GM18858 (cell line): ENCODE results near the gene TMEM170A.
A peak's percentile ranks its signal among the peaks of the same experiment; 100 is the strongest.
"Not testable (repeated sequence)": the region's sequence is repeated elsewhere in the genome, so short reads cannot be mapped to it uniquely, and the experiment has no call there.

Experiments
- ATAC-seq: cut with Tn5 transposase; IDR thresholded peaks from one replicate; pipeline ENCODE4 v1.9.1; 2021; ENCODE audit not compliant: unreplicated experiment

Gene TMEM170A

DNA sequence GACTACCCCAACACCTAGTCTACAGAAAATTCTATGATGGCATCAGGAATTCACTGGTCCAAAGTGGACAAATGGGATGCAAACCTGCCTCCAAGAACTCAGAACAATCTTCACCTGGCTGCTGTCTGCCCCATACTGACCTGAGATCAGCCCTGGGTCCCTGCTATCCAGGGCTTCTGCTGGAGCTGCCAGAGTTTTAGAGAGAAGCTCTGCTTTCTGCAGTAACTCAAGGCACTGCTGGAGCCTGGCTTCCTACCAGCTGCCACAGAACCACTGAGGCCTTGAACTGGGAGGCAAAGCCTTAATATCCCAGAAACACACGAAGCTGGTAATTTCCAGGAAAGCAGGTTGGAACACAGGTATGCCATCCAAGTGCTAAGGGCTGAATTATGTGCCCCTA is 7.5 kb downstream of the TMEM170A start:
- ATAC-seq = no peak

DNA sequence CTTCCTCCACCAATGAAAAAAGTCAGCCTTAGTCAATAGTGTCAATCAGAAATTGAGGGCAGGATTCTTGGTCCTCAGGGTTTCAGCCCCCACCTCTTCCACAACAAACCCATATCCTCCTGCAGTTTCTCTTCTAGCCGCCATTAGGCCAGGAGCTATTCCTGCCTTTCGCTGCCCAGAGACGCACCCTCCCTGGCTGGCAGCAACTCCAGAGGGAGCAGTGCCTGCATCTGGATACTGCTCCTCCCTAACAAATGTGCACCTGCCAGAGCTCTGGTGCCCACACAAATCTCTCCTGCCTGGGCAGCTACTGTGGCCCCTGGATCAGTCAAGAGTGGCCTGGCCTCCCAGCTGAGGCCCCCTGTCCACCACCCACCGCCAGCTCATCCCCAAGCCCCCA is 8.0 kb downstream of the TMEM170A start:
- ATAC-seq = not testable (repeated sequence)

DNA sequence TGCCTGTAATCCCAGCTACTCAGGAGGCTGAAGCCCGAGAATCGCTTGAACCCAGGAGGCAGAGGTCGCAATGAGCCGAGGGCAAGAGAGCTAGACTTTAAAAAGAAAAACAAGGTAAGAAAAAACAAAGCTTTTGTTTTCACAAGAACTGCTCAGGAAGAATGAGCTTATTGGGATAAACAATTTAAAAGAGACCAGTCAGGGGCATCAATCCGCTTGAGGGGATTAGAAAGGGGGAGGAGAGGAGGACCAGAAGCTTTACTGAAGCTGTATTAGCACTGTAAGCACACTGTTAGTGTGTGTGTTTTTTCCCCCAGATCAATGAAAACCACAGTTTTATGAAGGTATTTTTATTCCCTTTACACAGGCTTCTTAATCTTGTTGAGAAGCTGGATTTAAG is 8.8 kb downstream of the TMEM170A start:
- ATAC-seq = no peak

DNA sequence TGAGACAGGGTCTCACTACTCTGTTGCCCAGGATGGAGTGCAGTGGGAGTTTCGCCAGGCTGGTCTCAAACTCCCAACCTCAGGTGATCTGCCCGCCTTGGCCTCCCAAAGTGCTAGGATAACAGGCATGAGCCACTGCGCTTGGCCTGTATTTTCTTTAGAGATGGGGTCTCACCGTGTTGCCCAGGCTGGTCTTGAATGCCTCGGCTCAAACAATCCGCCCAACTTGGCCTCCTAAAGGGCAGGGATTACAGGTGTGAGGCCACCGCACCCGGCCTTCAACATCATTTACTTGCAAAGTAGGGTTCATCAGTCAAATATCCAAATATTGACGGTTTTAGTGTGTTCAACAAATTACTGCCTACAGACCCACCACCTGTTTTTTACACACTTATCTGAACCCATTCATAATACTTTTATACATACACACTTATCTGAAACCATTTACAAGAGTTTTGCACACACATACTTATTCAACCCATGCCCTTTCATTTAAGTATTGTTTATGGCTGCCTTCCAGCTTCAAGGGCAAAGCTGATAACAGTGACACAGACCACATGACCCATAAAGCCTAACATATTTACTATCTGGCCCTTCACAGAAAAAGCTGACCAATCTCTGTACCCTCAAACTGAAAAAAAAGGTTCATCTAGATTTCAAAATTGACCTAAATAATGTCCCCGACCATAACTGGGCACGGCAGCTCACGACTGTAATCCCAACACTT is 11.9 kb downstream of the TMEM170A start:
- ATAC-seq = no peak

DNA sequence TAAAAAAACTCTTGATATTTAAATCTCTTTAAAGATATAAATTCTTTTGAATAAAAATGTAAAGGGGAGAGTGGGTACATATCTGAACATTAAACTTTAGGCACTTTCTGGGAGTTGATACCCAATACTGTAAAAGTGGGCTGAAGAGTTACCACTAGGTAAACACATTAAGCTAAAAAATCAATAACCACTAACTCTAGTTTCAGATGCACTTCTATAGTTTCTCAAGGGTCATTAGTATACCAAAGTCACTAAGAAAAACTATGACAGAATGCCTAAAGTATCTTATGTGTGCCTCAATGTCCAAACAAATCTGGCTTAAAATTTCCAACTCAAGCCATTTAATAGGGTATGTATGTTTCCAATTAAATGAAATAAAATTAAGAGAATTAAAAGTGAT is 18.1 kb downstream of the TMEM170A start:
- no peak for ATAC-seq

DNA sequence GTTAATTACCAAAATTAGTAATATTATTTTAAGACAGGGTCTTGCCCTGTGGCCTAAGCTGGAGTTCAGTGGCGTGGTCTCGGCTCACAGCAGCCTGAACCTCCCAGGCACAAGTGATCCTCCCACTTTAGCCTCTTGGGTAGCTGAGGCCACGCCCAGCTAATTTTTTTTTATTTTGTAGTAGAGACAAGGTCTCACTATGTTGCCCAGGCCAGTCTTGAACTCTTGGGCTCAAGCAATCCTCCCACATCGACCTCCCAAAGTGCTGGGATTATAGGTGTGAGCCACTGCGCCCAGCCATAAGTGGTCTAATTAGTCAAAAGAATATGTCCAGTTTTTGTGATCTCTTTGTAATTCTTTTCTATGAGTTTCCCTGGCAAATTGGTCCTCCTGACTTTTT is 19.2 kb downstream of the TMEM170A start:
- ATAC-seq = no peak

DNA sequence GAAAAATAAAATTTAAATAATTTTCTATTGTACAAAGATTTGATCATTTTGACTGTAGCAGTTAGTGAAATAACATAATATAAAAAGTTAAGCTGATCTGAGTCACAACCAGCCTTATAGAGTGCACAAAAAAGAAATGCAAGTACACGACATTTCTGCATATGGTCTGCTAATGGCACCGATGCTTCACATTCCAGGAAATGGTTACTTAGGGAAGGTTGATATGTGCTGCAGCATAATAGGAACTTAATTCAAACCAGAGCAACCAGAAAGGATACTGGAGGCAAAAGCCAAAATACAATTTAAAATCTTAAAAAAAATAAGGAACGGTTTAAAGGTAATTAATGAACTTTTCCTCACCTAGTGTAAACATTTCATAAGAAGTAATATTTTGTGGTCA is 21.2 kb downstream of the TMEM170A start:
- ATAC-seq = no peak

DNA sequence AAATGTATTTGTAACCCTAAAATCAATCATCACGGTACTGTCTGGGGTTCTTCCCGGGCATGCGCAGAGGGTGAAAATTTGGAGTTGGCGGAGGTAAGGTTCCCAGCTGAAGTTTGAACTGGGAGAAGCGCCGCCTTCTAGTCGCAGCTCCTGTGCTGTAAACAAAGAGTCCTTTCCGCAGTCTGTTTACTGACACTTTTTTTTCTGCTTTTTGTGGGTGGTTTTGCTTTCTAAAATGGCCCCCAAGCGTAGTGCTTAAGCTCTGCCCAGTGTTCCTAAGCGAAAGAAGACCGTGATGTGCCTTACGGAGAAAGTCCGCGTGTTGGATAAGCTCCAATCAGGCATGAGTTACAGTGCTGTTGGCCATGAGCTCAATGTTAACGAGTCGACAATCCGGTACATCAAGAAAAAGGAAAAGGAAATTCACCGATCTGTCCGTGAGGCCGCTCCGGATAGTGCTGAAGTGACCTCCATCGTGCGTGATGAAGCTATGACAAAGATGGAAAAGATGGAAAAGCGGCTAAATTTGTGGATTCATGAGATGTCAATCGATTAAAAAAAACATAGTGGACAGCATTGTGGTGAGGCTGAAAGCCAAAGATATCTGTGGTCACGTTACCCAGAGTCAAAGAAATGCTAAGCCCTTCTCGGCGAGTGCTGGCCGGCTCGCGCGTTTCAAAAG is 30.6 kb downstream of the TMEM170A start:
- ATAC-seq = peak; percentile 50

DNA sequence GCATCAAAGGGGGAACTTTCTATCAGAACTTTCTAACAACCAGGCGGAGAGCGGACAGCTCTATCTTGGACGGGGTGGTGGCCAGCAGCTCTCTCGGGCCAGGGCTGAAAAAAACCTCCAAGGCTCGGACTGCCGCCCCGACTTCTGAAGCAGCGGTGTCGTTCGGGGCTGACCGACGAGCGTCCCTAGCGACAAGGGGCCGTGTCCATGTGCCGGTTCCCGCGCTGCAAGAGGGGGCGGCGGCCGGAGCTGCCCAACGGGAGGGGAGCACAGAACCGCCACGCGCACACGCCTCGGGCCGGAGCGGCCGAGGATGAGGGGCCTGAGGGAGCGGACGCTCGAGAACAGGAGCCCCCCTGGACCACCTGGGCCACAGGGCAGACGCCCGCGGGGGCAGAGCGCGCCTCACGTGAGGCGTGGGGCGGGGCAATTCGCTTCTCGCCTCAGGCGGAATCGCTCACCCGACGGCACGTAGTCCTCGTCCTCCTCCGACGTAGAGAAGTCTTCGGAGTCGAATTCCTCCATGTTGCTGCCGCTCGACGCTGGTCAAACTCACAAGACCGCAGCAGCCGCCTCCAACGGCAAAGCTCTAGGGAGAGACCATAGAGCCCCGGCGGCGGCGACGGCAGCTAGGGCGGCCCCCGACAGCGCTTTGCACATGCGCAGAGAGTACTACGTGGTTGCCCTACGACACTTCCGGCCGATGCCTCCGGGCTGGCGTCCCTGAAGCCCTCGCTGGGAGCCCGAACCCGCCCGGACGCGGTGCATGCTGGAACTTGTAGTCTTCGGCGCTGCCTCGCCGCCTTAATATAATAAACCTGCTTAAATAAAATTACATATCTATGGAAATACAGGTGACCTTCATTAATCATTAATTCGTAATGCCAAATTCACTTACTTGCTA is 31.4 kb downstream of the TMEM170A start, which contains the start of gene CFDP1:
TSS of gene CFDP1 (minus strand) at position 676 of the 904 bp plus-strand sequence. CDS start at position 525, 151 bp downstream.
- peak; percentile 84 for ATAC-seq

DNA sequence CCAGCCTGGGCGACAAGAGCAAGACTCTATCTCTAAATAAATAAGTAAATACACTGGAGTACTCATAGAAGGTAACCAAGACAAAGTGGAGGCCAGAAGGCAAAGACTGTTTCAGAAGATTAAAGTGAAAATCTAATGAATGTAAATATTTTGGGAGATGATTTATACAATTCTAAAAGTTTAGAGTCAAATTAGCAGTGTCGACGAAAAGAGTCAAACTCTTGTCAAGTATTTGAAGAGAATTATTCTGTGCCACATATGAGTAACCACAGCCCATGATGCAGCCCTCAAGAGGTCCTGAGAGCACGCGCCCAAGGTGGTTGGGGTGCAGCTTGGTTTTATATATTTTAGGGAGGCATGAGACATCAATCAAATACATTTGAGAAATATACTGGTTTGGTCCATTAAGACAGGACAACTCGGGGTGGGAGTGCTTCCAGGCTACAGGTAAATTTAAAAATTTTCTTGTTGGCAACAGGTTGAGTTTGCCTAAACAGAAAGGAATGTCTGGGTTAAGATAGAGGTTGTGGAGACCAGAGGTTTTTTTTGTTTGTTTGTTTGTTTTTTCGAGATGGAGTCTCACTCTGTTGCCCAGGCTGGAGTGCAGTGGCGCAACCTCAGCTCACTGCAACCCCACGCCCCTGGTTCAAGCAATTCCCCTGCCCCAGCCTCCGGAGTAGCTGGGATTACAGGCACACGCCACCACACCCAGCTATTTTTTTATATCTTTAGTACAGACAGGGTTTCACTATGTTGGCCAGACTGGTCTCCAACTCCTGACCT is 34.7 kb downstream of the TMEM170A start:
- no peak for ATAC-seq

DNA sequence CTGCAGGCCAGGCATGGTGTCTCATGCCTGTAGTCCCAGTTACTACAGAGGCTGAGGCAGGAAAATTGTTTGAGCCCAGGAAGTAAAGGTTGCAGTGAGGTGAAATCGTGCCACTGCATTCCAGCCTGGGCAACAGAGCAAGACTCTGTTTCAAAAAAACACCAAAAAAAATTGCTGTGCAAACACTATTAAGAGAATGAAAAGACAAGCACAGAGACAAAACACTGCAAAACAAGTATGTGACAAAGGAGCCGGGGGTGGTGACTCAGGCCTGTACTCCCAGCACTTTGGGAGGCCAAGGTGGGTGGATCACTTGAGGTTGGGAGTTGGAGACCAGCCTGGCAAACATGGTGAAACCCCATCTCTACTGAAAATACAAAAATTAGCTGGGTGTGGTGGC is 38.0 kb downstream of the TMEM170A start:
- not testable (repeated sequence) for ATAC-seq

DNA sequence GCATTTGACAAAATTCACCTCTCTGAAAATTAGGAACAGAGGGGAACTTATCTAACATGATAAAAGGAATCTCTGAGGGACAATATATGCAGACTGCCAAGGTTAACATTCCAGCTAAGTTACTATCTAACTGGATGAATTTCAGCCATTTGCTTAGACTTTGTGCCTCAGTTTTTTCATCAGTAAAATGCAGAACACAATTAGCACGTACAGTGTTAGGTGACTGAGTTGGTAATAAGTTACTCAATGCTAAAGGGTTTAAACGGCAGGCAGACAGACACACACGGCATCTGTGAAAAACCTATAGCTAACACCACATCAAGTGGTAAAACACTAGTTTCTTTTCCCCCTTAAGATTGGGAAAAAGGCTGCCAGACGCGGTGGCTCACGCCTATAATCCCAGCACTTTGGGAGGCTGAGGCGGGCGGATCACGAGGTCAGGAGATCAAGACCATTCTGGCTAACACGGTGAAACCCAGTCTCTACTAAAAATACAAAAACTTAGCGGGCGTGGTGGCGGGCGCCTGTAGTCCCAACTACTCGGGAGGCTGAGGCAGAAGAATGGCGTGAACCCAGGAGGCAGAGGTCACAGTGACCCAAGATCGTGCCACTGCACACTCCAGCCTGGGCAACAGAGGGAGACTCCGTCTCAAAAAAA is 40.3 kb downstream of the TMEM170A start:
- not testable (repeated sequence) for ATAC-seq

DNA sequence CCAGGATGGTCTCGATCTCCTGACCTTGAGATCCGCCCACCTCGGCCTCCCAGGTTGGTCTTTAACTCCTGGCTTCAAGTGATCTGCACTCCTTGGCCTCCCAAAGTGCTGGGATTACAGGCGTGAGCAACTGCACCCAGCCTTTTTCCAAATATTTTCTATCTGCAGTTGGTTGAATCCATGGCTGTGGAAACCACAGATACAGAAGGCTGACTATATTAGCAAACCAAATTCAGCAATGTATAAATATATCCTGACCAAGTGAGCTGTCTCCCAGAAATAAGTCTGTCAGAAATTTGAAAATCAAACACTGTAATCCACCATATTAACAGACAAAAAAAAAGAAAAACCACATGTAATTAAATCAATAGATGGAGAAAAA is 40.8 kb downstream of the TMEM170A start:
- ATAC-seq = no peak

DNA sequence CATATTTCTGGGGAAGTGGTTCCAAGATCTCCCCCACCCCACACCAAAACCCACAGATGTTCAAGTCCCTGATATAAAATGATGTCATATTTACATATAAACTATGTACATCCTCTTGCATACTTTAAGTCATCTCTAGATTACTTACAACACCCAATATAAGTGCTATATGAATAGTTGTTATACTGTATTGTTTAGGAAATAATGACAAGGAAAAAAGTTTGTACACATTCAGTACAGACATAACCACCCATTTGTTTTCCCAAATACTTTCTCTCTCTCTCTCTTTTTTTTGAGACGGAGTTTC is 42.7 kb downstream of the TMEM170A start:
- ATAC-seq = no peak

DNA sequence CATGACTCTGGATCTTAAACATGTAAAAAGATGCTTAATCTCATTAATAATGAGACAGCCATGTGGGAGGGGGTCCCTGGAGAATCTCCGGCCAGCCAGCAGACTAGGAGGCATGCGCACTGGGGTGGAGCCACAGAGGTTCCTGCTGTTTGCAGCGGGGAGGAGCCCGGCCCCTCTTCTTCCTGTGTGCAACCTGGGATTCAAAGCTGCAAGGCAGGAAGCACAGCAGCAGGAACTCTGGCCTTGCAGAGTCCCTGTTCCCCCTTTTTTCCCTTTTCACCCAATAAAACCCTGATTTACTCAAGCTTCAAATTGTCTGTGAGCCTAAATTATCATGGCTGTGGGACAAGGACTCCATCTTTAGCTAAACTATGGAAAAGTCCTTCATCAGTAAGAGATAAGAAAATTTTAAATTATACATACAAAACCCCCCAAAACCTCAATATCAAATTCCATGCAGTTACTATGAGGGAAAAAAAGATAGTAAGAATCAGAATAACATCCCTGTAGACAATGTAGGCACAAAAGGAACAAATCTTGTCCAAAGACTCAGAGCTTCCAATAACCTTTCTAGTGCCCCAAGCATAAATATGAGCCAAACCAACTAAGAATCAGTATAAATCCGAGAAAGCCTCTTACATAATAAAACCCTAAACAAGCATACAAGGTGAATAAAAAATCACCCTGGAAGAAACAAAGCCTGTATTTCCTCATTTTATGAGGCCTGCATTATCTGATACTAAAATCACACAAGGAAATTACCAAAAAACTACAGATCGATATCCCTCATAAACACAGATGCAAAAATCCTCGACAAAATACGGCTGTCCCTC is 43.3 kb downstream of the TMEM170A start:
- ATAC-seq = no peak

DNA sequence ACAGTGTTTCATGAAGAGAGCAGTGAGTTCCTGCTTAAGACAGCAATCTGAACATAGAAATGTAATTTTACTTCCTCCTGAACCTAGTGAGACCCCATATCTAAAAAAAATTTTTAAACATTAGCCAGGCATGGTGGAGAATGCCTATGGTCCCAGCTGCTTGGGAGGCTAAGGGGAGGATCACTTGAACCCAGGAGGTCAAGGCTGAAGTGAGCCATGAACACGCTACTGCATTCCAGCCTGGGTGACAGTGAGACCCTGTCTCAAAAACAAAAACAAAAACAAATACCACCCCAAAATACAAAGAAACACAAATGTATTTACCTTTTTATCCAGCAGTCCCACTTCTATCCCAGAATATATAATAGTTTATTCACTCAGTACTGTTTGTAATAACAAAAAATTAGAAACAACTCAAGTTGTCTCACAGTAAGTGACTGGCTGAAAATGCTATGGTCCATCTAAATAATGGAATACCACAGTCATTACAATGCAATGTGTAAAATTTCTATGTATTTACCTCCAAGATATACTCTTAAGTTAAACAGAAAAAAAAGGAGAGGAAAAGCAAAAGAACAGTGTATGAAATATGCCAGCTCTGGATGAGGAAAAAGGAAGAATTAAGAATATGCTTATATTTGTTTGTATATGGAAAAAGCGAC is 47.5 kb downstream of the TMEM170A start:
- ATAC-seq = no peak

DNA sequence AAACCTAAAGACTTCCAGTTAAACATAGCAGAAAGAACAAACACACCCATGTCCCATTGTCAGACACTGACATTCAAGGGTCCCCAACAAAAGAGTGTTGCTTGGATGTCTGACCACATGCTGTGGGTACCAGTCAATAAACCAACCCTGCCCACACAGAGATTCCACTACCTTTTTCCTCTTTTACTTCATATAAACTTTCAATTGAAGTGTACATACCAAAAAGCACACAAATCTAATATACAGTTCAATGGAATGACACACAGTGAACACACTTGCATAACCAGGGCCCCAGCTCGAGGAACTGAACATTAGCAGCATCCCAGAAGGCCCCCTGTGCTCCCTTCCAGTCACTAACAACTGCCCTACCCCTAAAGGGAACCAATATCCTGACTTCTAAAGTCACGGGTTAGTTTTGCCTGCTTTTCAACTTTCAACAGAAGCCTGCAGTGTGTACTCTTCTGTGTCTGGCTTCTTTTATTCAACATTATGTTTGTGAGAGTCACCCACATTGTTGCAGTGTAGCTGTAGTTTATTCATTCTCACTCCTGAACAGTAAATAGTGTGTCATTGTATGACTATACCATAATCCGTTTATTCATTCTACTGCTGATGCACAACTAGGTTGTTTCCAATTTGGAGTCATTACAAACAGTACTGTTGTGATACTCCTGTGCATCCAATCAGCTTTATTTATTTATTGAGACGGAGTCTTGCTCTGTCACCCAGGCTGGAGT is 49.2 kb downstream of the TMEM170A start:
- no peak for ATAC-seq

DNA sequence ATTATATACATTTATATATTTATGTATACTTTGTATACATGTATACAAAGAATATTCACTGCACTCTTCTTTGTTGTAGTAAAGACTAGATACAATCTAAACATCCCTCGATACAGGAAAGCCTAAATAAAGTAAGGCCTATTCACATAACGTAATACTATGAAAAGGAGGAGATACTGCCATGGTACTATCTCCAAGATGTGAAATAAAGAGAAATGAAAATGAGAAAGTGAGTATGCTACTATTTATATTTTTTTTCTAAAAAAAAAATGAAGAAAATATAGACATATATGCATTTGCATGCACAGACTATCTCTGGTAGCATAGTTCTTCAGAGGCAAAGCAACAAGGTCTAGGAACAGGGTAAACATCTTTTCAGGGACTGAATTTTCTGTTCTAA is 50.5 kb downstream of the TMEM170A start:
- ATAC-seq = no peak
